HCT116 (cell line): ENCODE results near the gene TIRAP. TPM values are rescaled to one million over a fixed set of nuclear protein-coding genes. Genes with fewer than 3 reads are reported as not detected.

Experiments used
- ATAC-seq: fragments of 200-7000 bp; cut with Tn5 transposase; 2 replicates; pipeline ENCODE4 v1.9.1; 2020; ENCODE audit warnings: mild to moderate bottlenecking, moderate library complexity
- BruUV-seq: library from RNA; stranded (reverse); fragments of 400-500 nt; replicated peaks from 2 replicates; lab custom pipeline; 2021; lab: Mats Ljungman, UMichigan
- CTCF ChIA-PET: fragments of 300-600 bp; sonication (Branson Sonifier 250); formaldehyde crosslinking; loops from one replicate; lab custom pipeline; 2021; ENCODE audit warnings: antibody characterized with exemption; lab: Charles Lee
- POLR2A ChIA-PET: fragments of 300-600, 350-600 bp; sonication (Branson Sonifier 250); formaldehyde crosslinking; loops from one replicate; lab custom pipeline; 2021; ENCODE audit warnings: antibody characterized with exemption; lab: Charles Lee
- RAD21 ChIA-PET, 2 experiments: fragments of 300-600 bp; sonication (Branson Sonifier 250); formaldehyde crosslinking; loops; one replicate each; lab custom pipeline; 2023; ENCODE audit warnings: low total read pairs in 2 of 2; ENCODE audit not compliant: uncharacterized antibody in 2 of 2, unreplicated experiment in 2 of 2, low non-redundant PET in 1 of 2; lab: Charles Lee
- DNase-seq: peaks from one replicate; pipeline ENCODE4 v3.0.0-alpha.2; 2010; ENCODE audit warnings: low read depth, low spot score
- H2AFZ ChIP-seq: fragments of 200-600 bp; shearing (Covaris generic), sonication (generic); 2 replicates; pipeline ENCODE4 v1.6.1; 2017; ENCODE audit warnings: low read depth, mixed run types, mixed read lengths, antibody characterized with exemption, low read length; ENCODE audit not compliant: poor library complexity, severe bottlenecking
- H3K27ac ChIP-seq: 2 replicates; pipeline ENCODE4 v1.5.1; 2012; ENCODE audit warnings: low read depth, low read length
- H3K27me3 ChIP-seq: fragments of 200-600 bp; sonication (generic); 2 replicates; pipeline ENCODE4 v1.6.1; 2016; ENCODE audit warnings: mixed run types, low read length, mixed read lengths; ENCODE audit not compliant: insufficient read depth
- H3K36me3 ChIP-seq, 2 experiments: fragments of 200-500 bp in 1 of 2; fragments of 200-600 bp in 1 of 2; sonication (Bioruptor generic) in 1 of 2; sonication (generic) in 1 of 2; 2 replicates each; pipeline versions ENCODE4 v1.5.1 to v1.6.1; 2014 to 2016; ENCODE audit warnings: low read length in 2 of 2, inconsistent platforms in 1 of 2, mixed read lengths in 1 of 2, mixed run types in 1 of 2; ENCODE audit not compliant: insufficient read depth in 2 of 2, control insufficient read depth in 1 of 2
- H3K4me1 ChIP-seq, 2 experiments: fragments of 200-600 bp in 1 of 2; sonication (generic) in 1 of 2; 2 replicates each; pipeline versions ENCODE4 v1.5.1 to v1.6.1; 2012 to 2017; ENCODE audit warnings: low read length in 2 of 2, inconsistent platforms in 1 of 2, mild to moderate bottlenecking in 1 of 2, mixed read lengths in 1 of 2, mixed run types in 1 of 2, moderate library complexity in 1 of 2; ENCODE audit not compliant: insufficient read depth in 2 of 2, control insufficient read depth in 1 of 2
- H3K4me2 ChIP-seq: fragments of 200-600 bp; sonication (generic); 2 replicates; pipeline ENCODE4 v1.6.1; 2017; ENCODE audit warnings: mixed run types, low read length, mixed read lengths
- H3K4me3 ChIP-seq, 2 experiments: fragments of 200-600 bp in 1 of 2; sonication (generic) in 1 of 2; replicated peaks in 1 of 2; 2 replicates each; pipeline ENCODE4 v1.5.1; 2011 to 2016; ENCODE audit warnings: low read length in 2 of 2, control low read depth in 1 of 2, low read depth in 1 of 2, mild to moderate bottlenecking in 1 of 2, mixed read lengths in 1 of 2, mixed run types in 1 of 2
- H3K79me2 ChIP-seq: fragments of 200-600 bp; sonication (generic); 2 replicates; pipeline ENCODE4 v1.6.1; 2017; ENCODE audit warnings: mild to moderate bottlenecking, mixed run types, low read length, moderate library complexity, mixed read lengths; ENCODE audit not compliant: insufficient read depth
- H3K9ac ChIP-seq: fragments of 200-600 bp; sonication (generic); 2 replicates; pipeline ENCODE4 v1.6.1; 2016; ENCODE audit warnings: low read length, mixed read lengths
- H3K9me2 ChIP-seq: fragments of 200-600 bp; sonication (generic), shearing (Covaris generic); 2 replicates; pipeline ENCODE4 v1.6.1; 2017; ENCODE audit warnings: mixed run types, mild to moderate bottlenecking, moderate library complexity; ENCODE audit not compliant: insufficient read depth
- H3K9me3 ChIP-seq, 2 experiments: fragments of 200-500 bp in 1 of 2; fragments of 200-600 bp in 1 of 2; sonication (Bioruptor generic) in 1 of 2; sonication (generic) in 1 of 2; 2 replicates each; pipeline ENCODE4 v1.6.1; 2014 to 2017; ENCODE audit warnings: low read length in 2 of 2, mixed read lengths in 2 of 2, inconsistent platforms in 1 of 2, low read depth in 1 of 2, mild to moderate bottlenecking in 1 of 2, mixed run types in 1 of 2, moderate library complexity in 1 of 2; ENCODE audit not compliant: control insufficient read depth in 1 of 2, insufficient read depth in 1 of 2
- H4K20me1 ChIP-seq: fragments of 200-600 bp; sonication (generic), shearing (Covaris generic); 2 replicates; pipeline ENCODE4 v1.6.1; 2017; ENCODE audit warnings: mixed run types, mild to moderate bottlenecking, moderate library complexity; ENCODE audit not compliant: insufficient read depth
- CEBPB ChIP-seq: IDR thresholded peaks from 2 replicates; pipeline ENCODE4 v1.6.1; 2012; ENCODE audit warnings: low read depth
- EGR1 ChIP-seq: IDR thresholded peaks from 2 replicates; pipeline ENCODE4 v1.6.1; 2012; ENCODE audit warnings: low read depth
- ELF1 ChIP-seq: IDR thresholded peaks from 2 replicates; pipeline ENCODE4 v1.6.1; 2012; ENCODE audit warnings: low read depth, borderline replicate concordance
- EZH2 ChIP-seq: fragments of 200-600 bp; sonication (generic); IDR thresholded peaks from 2 replicates; pipeline ENCODE4 v1.6.1; 2017; ENCODE audit warnings: antibody characterized with exemption, mixed run types
- EZH2phosphoT487 ChIP-seq: fragments of 200-600 bp; IDR thresholded peaks from 2 replicates; pipeline ENCODE4 v1.6.1; 2018; ENCODE audit warnings: antibody characterized with exemption, borderline replicate concordance
- JUND ChIP-seq: IDR thresholded peaks from 2 replicates; pipeline ENCODE4 v1.6.1; 2012
- MAX ChIP-seq: IDR thresholded peaks from 2 replicates; pipeline ENCODE4 v1.6.1; 2012
- POLR2A ChIP-seq: IDR thresholded peaks from 2 replicates; pipeline ENCODE4 v1.7.0; 2011; ENCODE audit warnings: borderline replicate concordance; ENCODE audit not compliant: insufficient read depth, insufficient read length; ENCODE audit errors: extremely low read depth
- SIN3A ChIP-seq: IDR thresholded peaks from 2 replicates; pipeline ENCODE4 v1.6.1; 2012; ENCODE audit warnings: low read depth
- SP1 ChIP-seq: IDR thresholded peaks from 2 replicates; pipeline ENCODE4 v1.6.1; 2012; ENCODE audit warnings: low read depth
- TCF7L2 ChIP-seq: IDR thresholded peaks from 2 replicates; pipeline ENCODE4 v1.7.0; 2011; ENCODE audit warnings: borderline replicate concordance, inconsistent platforms; ENCODE audit not compliant: insufficient read depth, insufficient read length; ENCODE audit errors: extremely low read depth
- YY1 ChIP-seq: IDR thresholded peaks from 2 replicates; pipeline ENCODE4 v1.6.1; 2011; ENCODE audit warnings: low read length, low read depth, moderate library complexity, mild to moderate bottlenecking; ENCODE audit not compliant: insufficient replicate concordance; ENCODE audit errors: extremely low read depth
- ZNF274 ChIP-seq: fragments of 200-500 bp; sonication (Bioruptor generic); IDR thresholded peaks from 2 replicates; pipeline ENCODE4 v1.6.1; 2014; ENCODE audit warnings: mild to moderate bottlenecking, low read depth, low read length, inconsistent platforms
- intact Hi-C: fragments of 100-400 bp; cut with micrococcal nuclease; formaldehyde crosslinking; loops from 2 replicates; pipeline ENCODE4 v1.10.0; 2022
- total RNA-seq: library from RNA; stranded (reverse); gene quantifications from one replicate; pipeline ENCODE4 v1.2.1, GENCODE V29; 2021; ENCODE audit not compliant: unreplicated experiment
- TF ChIP-seq, protein P1 (sequence below): IDR thresholded peaks from 2 replicates; pipeline ENCODE4 v1.6.1; 2011; ENCODE audit warnings: mild to moderate bottlenecking, low read length, moderate library complexity; ENCODE audit not compliant: insufficient replicate concordance; ENCODE audit errors: extremely low read depth
- TF ChIP-seq, protein P2 (sequence below), 3 experiments: fragments of 200-600 bp in 1 of 3; sonication (generic) in 1 of 3; IDR thresholded peaks in 2 of 3; conservative IDR thresholded peaks in 1 of 3; 2 replicates each; pipeline ENCODE4 v1.5.1; 2012 to 2017; ENCODE audit warnings: low read depth in 2 of 3, low read length in 2 of 3, antibody characterized with exemption in 1 of 3, borderline replicate concordance in 1 of 3, control low read depth in 1 of 3, mild to moderate bottlenecking in 1 of 3, mixed read lengths in 1 of 3, mixed run types in 1 of 3, moderate library complexity in 1 of 3; ENCODE audit not compliant: insufficient read depth in 1 of 3
- TF ChIP-seq, protein P3 (sequence below): IDR thresholded peaks from 2 replicates; pipeline ENCODE4 v1.6.1; 2012

TIRAP gene
- total RNA-seq, 1 experiment from 2014 or later, result 10.8 TPM

GRCh38 chr11:126268361-126268707 lies 14.6 kb upstream of the TIRAP start:
- ChIA-PET CTCF (no interaction called here), POLR2A (interaction anchor here (1.0 to 1.7 kb wide), 2 partner anchors 10 to 13 kb away, joined by 3 to 4 read pairs; no protein-coding TSS in a partner anchor), RAD21 (no interaction called here)
- TF ChIP-seq ZNF274, result no peak
- TF ChIP-seq SP1, result no peak
- TF ChIP-seq CEBPB, result no peak
- TF ChIP-seq, protein P1, sequence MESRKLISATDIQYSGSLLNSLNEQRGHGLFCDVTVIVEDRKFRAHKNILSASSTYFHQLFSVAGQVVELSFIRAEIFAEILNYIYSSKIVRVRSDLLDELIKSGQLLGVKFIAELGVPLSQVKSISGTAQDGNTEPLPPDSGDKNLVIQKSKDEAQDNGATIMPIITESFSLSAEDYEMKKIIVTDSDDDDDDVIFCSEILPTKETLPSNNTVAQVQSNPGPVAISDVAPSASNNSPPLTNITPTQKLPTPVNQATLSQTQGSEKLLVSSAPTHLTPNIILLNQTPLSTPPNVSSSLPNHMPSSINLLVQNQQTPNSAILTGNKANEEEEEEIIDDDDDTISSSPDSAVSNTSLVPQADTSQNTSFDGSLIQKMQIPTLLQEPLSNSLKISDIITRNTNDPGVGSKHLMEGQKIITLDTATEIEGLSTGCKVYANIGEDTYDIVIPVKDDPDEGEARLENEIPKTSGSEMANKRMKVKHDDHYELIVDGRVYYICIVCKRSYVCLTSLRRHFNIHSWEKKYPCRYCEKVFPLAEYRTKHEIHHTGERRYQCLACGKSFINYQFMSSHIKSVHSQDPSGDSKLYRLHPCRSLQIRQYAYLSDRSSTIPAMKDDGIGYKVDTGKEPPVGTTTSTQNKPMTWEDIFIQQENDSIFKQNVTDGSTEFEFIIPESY, result no peak
- no peak for TF ChIP-seq MAX
- no peak for TF ChIP-seq YY1
- TF ChIP-seq EZH2phosphoT487, result no peak
- TF ChIP-seq, protein P2, sequence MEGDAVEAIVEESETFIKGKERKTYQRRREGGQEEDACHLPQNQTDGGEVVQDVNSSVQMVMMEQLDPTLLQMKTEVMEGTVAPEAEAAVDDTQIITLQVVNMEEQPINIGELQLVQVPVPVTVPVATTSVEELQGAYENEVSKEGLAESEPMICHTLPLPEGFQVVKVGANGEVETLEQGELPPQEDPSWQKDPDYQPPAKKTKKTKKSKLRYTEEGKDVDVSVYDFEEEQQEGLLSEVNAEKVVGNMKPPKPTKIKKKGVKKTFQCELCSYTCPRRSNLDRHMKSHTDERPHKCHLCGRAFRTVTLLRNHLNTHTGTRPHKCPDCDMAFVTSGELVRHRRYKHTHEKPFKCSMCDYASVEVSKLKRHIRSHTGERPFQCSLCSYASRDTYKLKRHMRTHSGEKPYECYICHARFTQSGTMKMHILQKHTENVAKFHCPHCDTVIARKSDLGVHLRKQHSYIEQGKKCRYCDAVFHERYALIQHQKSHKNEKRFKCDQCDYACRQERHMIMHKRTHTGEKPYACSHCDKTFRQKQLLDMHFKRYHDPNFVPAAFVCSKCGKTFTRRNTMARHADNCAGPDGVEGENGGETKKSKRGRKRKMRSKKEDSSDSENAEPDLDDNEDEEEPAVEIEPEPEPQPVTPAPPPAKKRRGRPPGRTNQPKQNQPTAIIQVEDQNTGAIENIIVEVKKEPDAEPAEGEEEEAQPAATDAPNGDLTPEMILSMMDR (IDR thresholded peaks at IDR 0.05 in 2 of 3, conservative IDR thresholded peaks at IDR 0.05 in 1 of 3; ENCODE audit: borderline replicate concordance in 1 of 3, insufficient read depth in 1 of 3, low read depth in 2 of 3, low read length in 2 of 3), result no peak
- TF ChIP-seq, protein P3, sequence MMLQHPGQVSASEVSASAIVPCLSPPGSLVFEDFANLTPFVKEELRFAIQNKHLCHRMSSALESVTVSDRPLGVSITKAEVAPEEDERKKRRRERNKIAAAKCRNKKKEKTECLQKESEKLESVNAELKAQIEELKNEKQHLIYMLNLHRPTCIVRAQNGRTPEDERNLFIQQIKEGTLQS, result no peak
- no peak for TF ChIP-seq EGR1
- TF ChIP-seq TCF7L2, result no peak
- no peak for TF ChIP-seq ELF1
- TF ChIP-seq JUND, result no peak
- no peak for TF ChIP-seq EZH2
- TF ChIP-seq POLR2A, result no peak
- TF ChIP-seq SIN3A, result no peak
- Histone ChIP-seq H3K4me1 (peaks cover 3 to 20% of the 10 kb centered on the region in 2 experiments; a peak in 2 of 4 replicates), H3K36me3 (peaks cover 24 to 40% of the 10 kb centered on the region in 2 experiments), H3K9me2 (no peaks in the 10 kb centered on the region), H3K27ac (peak overlapping the region; percentile 69), H3K9me3 (no peaks in the 10 kb centered on the region), H3K27me3 (no peaks in the 10 kb centered on the region), H3K79me2 (peaks cover 51% of the 10 kb centered on the region), H3K4me2 (peak overlapping the region; percentile 86), H2AFZ (no peak overlapping the region), H3K4me3 (peak overlapping the region; percentile 95 to 99), H4K20me1 (no peaks in the 10 kb centered on the region), H3K9ac (peak overlapping the region; percentile 95)
- no TSS peak for BruUV-seq
- intact Hi-C loops, result loop anchor here (2.0 kb wide), 1 partner anchor 58 kb away; the partner anchor contains the start of genes FAM118B and RPUSD4
- ATAC-seq (peak; percentile 53), DNase-seq (no peak)
